Measurements from ENCODE around the gene PNKP.

The PNKP gene

DNA sequence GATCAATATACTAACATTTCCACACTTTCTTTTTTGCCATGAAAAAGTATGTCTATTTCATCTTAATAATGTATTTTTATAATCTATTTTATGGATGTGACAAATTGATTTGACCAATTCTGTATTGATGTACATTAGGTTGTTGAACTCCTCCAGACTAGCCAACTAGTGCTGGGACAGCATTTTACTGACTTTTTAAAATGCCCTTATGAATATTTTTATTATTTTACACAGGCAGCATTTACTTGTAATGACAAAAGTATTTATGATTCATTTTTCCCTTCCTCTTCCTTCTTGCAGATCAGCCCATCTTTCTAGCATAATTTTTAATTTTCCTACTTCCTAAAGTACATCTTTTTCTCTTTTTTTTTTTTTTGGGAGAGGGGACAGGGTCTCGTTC, 53.4 kb downstream of the PNKP start:
- DNase-seq: no peak

DNA sequence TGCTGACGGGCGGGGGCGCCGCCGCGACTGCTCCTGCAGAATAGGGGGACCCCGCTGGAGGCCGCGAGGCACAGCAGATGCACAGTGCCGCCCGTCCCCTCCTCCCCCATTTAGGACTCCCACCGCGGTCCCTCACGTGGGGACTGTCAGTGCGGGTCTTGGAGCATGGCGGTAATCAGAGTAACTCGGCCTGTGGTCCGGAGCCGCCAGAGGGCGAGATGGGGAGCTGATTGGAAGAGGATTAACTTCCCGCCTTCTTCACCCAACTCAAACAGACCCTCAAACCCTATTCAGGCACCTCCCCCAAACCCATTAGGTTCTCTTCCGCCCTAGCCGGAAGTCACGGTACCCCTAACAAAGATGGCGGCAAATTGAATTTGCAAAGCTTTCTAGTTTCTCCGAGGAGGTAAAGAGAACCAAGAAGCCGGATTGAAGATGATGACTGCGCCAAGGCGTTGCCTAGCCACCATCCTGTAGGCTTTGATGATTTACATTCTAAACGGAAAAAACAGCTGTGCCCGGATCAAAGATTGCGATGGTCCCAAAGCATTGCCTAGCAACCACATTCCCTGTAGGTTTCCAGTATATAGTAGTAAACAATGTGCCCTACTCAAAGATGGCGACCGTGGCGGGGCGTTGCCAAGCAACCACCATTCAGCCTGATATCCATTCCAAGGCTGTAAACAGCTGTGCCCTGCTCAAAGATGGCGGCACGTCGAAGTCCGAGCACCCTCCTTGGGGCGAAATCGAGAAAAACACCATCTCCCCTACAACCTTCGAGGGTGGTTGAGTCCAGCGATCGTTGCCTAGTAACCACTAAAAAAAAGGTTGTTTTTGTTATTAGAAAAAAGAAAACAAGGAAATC, 54.1 kb downstream of the PNKP start, which contains the start of gene FUZ:
Gene FUZ (minus strand): TSS at position 296 of the 865 bp plus-strand sequence. CDS start 186 bp downstream, at position 110.
- peak; percentile 96 for DNase-seq

GRCh38 chr19:49812452-49812996, 54.9 kb downstream of the PNKP start:
- DNase-seq: no peak

GRCh38 chr19:49811328-49811727, 56.0 kb downstream of the PNKP start:
- no peak for DNase-seq

All from NCI-H1092 (cell line).